CD4-positive, alpha-beta T cell (primary cell): ENCODE results near the gene RAB5B. TPM values are rescaled to one million over a fixed set of nuclear protein-coding genes. Genes with fewer than 3 reads are reported as not detected.

ENCODE experiments used
- ATAC-seq: fragments of 200-7000 bp; cut with Tn5 transposase; one replicate; pipeline ENCODE4 v1.10.0; 2022; ENCODE audit warnings: mild to moderate bottlenecking; ENCODE audit not compliant: poor library complexity
- CTCF ChIA-PET: fragments of 350-600 bp; sonication (Branson Sonifier 250); formaldehyde crosslinking; loops from one replicate; lab custom pipeline; 2021; ENCODE audit warnings: antibody characterized with exemption, inconsistent platforms; lab: Charles Lee
- POLR2A ChIA-PET: fragments of 350-600 bp; sonication (Branson Sonifier 250); formaldehyde crosslinking; loops from one replicate; lab custom pipeline; 2021; ENCODE audit warnings: antibody characterized with exemption, inconsistent platforms; lab: Charles Lee
- DNase-seq, 14 experiments: peaks; one replicate each; pipeline ENCODE4 v3.0.0-alpha.2; 2013 to 2020; ENCODE audit warnings: mixed read lengths in 2 of 14
- H3K27ac ChIP-seq, 2 donors: one replicate each; pipeline versions ENCODE4 v1.5.1 to v1.7.0; 2013; ENCODE audit warnings: low read length in 2 of 2, low read depth in 1 of 2, mild to moderate bottlenecking in 1 of 2
- H3K27me3 ChIP-seq, 2 experiments: 1 replicate in 1 of 2; 2 replicates in 1 of 2; pipeline versions ENCODE4 v1.6.1 to v1.7.0; 2013; ENCODE audit warnings: low read length in 2 of 2, control low read depth in 1 of 2, mild to moderate bottlenecking in 1 of 2, moderate library complexity in 1 of 2; ENCODE audit not compliant: insufficient read depth in 2 of 2, control insufficient read depth in 1 of 2
- H3K36me3 ChIP-seq: one replicate; pipeline ENCODE4 v1.6.1; 2013; ENCODE audit warnings: low read length, control low read depth; ENCODE audit not compliant: insufficient read depth
- H3K4me1 ChIP-seq: one replicate; pipeline ENCODE4 v1.6.1; 2013; ENCODE audit warnings: low read length, control low read depth; ENCODE audit not compliant: insufficient read depth
- H3K4me3 ChIP-seq: one replicate; pipeline ENCODE4 v1.5.1; 2013; ENCODE audit warnings: mild to moderate bottlenecking, low read length, moderate library complexity
- H3K9me3 ChIP-seq, 2 experiments: 1 replicate in 1 of 2; 2 replicates in 1 of 2; pipeline versions ENCODE4 v1.6.1 to v1.7.0; 2013; ENCODE audit warnings: low read length in 2 of 2, mild to moderate bottlenecking in 2 of 2, control low read depth in 1 of 2, moderate library complexity in 1 of 2; ENCODE audit not compliant: control insufficient read depth in 1 of 2, insufficient read depth in 1 of 2
- H3K27ac Mint-ChIP-seq: one replicate; pipeline ENCODE4 v1.8.0; 2020; ENCODE audit warnings: mixed read lengths
- H3K27me3 Mint-ChIP-seq: one replicate; pipeline ENCODE4 v1.8.0; 2021; ENCODE audit warnings: mixed read lengths
- H3K36me3 Mint-ChIP-seq: one replicate; pipeline ENCODE4 v1.8.0; 2021; ENCODE audit warnings: low read depth, mixed read lengths
- H3K4me1 Mint-ChIP-seq: one replicate; pipeline ENCODE4 v1.8.0; 2021; ENCODE audit warnings: low read depth, mixed read lengths
- H3K4me3 Mint-ChIP-seq: one replicate; pipeline ENCODE4 v1.8.0; 2020; ENCODE audit warnings: mild to moderate bottlenecking, mixed read lengths
- H3K9me3 Mint-ChIP-seq: one replicate; pipeline ENCODE4 v1.8.0; 2020; ENCODE audit warnings: mixed read lengths
- CTCF ChIP-seq: fragments of 200-600 bp; IDR thresholded peaks from one replicate; pipeline ENCODE4 v1.8.0; 2022; ENCODE audit warnings: antibody characterized with exemption, mild to moderate bottlenecking
- intact Hi-C, 2 experiments: fragments of 100-400 bp; cut with DNase I in 1 of 2; cut with micrococcal nuclease in 1 of 2; formaldehyde crosslinking; loops; one replicate each; pipeline versions ENCODE4 v1.15.1 to v1.9.0; 2023 to 2025; cut with DNase I, micrococcal nuclease
- total RNA-seq, 174 experiments: library from RNA in 2 of 174; stranded (reverse) in 2 of 174; gene quantifications; one replicate each; pipeline ENCODE4 v1.2.3 and lab custom pipeline; 2021 to 2026

Gene RAB5B
- total RNA-seq, 2 experiments from 2014 or later, result 21.6 to 27.4 TPM

GRCh38 chr12:55925870-55926737 is 47.8 kb upstream of the RAB5B start:
- Histone ChIP-seq H3K4me1 (peaks cover 50% of the 10 kb centered on the region), H3K9me3 (no peaks in the 10 kb centered on the region), H3K36me3 (peaks cover 19% of the 10 kb centered on the region), H3K27me3 (no peaks in the 10 kb centered on the region), H3K4me3 (peak overlapping the region; percentile 98), H3K27ac (peak overlapping the region; percentile 72 to 93)
- DNase-seq, result peak in 2 of 14 experiments; percentile 21 to 30
- H3K36me3 Mint-ChIP-seq, result peaks cover 70% of the 10 kb centered on the region
- ChIA-PET CTCF (interaction anchor here (0.5 to 8.9 kb wide), 21 partner anchors 9 to 188 kb away, joined by 3 to 86 read pairs (median 3); partner anchors contain the start of genes DNAJC14, ORMDL2 and SARNP), POLR2A (interaction anchor here (0.6 to 18.6 kb wide), 20 partner anchors 9 to 523 kb away, joined by 3 to 251 read pairs (median 5); partner anchors contain the start of genes DNAJC14, ORMDL2, PA2G4 and RAB5B)
- no peaks in the 10 kb centered on the region for H3K27me3 Mint-ChIP-seq
- ATAC-seq, result no peak
- peak overlapping the region; percentile 96 for H3K4me3 Mint-ChIP-seq
- no peaks in the 10 kb centered on the region for H3K9me3 Mint-ChIP-seq
- no peak for TF ChIP-seq CTCF
- H3K27ac Mint-ChIP-seq, result peak overlapping the region; percentile 97
- H3K4me1 Mint-ChIP-seq, result peaks cover 65% of the 10 kb centered on the region
- intact Hi-C loops, result loop anchor here (1.0 to 5.0 kb wide), 4 partner anchors 14 to 191 kb away; partner anchors contain the start of genes RPL41 (in 2 of the 2), ZC3H10 (in 2 of the 2) and ORMDL2 (in 1 of the 2)

- Histone ChIP-seq H3K27me3 (no peaks in the 10 kb centered on the region), H3K4me3 (peak overlapping the region; percentile 98), H3K36me3 (peaks cover 16% of the 10 kb centered on the region), H3K4me1 (peaks cover 45% of the 10 kb centered on the region), H3K27ac (peak overlapping the region; percentile 72 to 93), H3K9me3 (no peaks in the 10 kb centered on the region)
- ChIA-PET CTCF (interaction anchor here (0.5 to 8.9 kb wide), 22 partner anchors 9 to 189 kb away, joined by 3 to 86 read pairs (median 3); partner anchors contain the start of genes DNAJC14, ORMDL2, RAB5B and SARNP), POLR2A (interaction anchor here (0.6 to 18.6 kb wide), 24 partner anchors 9 to 1647 kb away, joined by 3 to 251 read pairs (median 5); partner anchors contain the start of genes CBX5, DNAJC14, ORMDL2 and PA2G4)
- Mint-ChIP-seq H3K4me3 (peak overlapping the region; percentile 96), H3K27me3 (no peaks in the 10 kb centered on the region), H3K27ac (peak overlapping the region; percentile 97), H3K9me3 (no peaks in the 10 kb centered on the region), H3K36me3 (peaks cover 68% of the 10 kb centered on the region), H3K4me1 (peaks cover 56% of the 10 kb centered on the region)
- ATAC-seq (peak; percentile 32), DNase-seq (peak; percentile 83 to 96 (median 88))
- intact Hi-C loops, result loop anchor here (1.0 to 5.0 kb wide), 4 partner anchors 13 to 190 kb away; partner anchors contain the start of genes RPL41 (in 2 of the 2), ZC3H10 (in 2 of the 2) and SARNP (in 1 of the 2)
- peak; percentile 86 for TF ChIP-seq CTCF
These were observed 46.9 kb upstream of the RAB5B start for GRCh38 chr12:55926738-55927587.
